Neural crest cell (in vitro differentiated cells): ENCODE measurements around the gene RPL21. TPM values are rescaled to one million over a fixed set of nuclear protein-coding genes. Genes with fewer than 3 reads are reported as not detected.

ENCODE experiments used
- DNase-seq: peaks from one replicate; pipeline ENCODE4 v3.0.0; 2021; ENCODE audit warnings: low read depth, mixed read lengths, low spot score
- H3K27ac Mint-ChIP-seq: one replicate; pipeline ENCODE4 v1.8.0; 2021; ENCODE audit warnings: mild to moderate bottlenecking, mixed read lengths; ENCODE audit not compliant: unreplicated experiment
- H3K27me3 Mint-ChIP-seq: 2 replicates; pipeline ENCODE4 v1.8.0; 2021; ENCODE audit warnings: low read depth, mild to moderate bottlenecking, mixed read lengths
- H3K36me3 Mint-ChIP-seq: 2 replicates; pipeline ENCODE4 v1.8.0; 2021; ENCODE audit warnings: low read depth, mild to moderate bottlenecking, mixed read lengths
- H3K4me1 Mint-ChIP-seq: 2 replicates; pipeline ENCODE4 v1.8.0; 2021; ENCODE audit warnings: mixed read lengths
- H3K4me3 Mint-ChIP-seq: one replicate; pipeline ENCODE4 v1.8.0; 2021; ENCODE audit warnings: mild to moderate bottlenecking, mixed read lengths
- H3K9me3 Mint-ChIP-seq: 2 replicates; pipeline ENCODE4 v1.8.0; 2021; ENCODE audit warnings: mixed read lengths
- total RNA-seq: library from RNA; stranded (reverse); gene quantifications from 2 replicates; pipeline ENCODE4 v1.2.1, GENCODE V29; 2021
- TF ChIP-seq, protein P1 (sequence below): fragments of 200-600 bp; sonication (generic); conservative IDR thresholded peaks from 2 replicates; pipeline ENCODE4 v1.5.0; 2021; ENCODE audit warnings: antibody characterized with exemption, mild to moderate bottlenecking

The RPL21 gene
- total RNA-seq, 1 donor from 2014 or later: 1,080 TPM

DNA sequence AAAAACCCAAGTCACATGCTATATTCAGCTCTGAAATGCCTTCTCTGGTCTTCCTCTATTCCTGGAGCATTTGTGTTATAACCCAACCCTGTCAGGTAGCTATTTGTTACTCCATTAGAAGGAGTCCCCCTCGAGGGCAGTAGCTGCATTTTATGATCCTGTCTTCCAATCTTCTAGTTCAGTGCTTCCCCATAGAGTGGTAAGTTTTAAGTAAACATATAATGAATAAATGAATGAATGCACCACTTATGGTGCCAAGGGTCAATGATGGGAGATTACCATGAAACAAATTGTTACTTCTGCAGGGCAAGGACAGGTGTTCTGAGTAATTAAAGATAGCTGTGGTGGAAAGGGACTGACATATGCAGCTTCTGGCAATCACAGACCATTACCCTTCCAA, 23.3 kb downstream of the RPL21 start:
- H3K4me3 Mint-ChIP-seq: peak overlapping the region; percentile 54
- no peaks in the 10 kb centered on the region for H3K9me3 Mint-ChIP-seq
- no peaks in the 10 kb centered on the region for H3K36me3 Mint-ChIP-seq
- peaks cover 56% of the 10 kb centered on the region for H3K27me3 Mint-ChIP-seq
- H3K27ac Mint-ChIP-seq: no peak overlapping the region
- DNase-seq: no peak
- peaks cover 10% of the 10 kb centered on the region for H3K4me1 Mint-ChIP-seq
- TF ChIP-seq, protein P1, sequence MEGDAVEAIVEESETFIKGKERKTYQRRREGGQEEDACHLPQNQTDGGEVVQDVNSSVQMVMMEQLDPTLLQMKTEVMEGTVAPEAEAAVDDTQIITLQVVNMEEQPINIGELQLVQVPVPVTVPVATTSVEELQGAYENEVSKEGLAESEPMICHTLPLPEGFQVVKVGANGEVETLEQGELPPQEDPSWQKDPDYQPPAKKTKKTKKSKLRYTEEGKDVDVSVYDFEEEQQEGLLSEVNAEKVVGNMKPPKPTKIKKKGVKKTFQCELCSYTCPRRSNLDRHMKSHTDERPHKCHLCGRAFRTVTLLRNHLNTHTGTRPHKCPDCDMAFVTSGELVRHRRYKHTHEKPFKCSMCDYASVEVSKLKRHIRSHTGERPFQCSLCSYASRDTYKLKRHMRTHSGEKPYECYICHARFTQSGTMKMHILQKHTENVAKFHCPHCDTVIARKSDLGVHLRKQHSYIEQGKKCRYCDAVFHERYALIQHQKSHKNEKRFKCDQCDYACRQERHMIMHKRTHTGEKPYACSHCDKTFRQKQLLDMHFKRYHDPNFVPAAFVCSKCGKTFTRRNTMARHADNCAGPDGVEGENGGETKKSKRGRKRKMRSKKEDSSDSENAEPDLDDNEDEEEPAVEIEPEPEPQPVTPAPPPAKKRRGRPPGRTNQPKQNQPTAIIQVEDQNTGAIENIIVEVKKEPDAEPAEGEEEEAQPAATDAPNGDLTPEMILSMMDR: no peak

DNA sequence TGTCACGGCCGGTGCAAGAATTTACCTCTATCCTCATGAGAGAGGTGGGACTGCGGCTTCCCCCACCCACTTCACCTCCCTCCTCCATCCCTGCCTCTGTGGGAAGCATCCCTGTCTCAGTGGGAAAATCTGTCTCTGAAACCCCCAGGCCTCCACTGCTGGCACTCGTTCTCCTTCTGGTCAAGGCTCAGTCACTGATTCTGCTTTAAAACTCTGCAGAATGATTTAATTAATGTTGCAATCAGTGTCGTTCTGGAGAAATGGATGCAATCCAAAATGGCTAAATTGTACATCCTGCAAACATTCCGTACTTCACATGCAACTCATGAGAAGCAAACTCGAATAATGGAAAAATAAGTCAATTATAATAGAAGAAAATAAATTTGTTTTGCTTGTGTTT, 24.8 kb downstream of the RPL21 start:
- H3K4me3 Mint-ChIP-seq: no peak overlapping the region
- TF ChIP-seq, protein P1: no peak
- H3K27me3 Mint-ChIP-seq: peaks cover 49% of the 10 kb centered on the region
- DNase-seq: no peak
- no peaks in the 10 kb centered on the region for H3K36me3 Mint-ChIP-seq
- no peaks in the 10 kb centered on the region for H3K9me3 Mint-ChIP-seq
- peaks cover 3% of the 10 kb centered on the region for H3K4me1 Mint-ChIP-seq
- no peak overlapping the region for H3K27ac Mint-ChIP-seq

DNA sequence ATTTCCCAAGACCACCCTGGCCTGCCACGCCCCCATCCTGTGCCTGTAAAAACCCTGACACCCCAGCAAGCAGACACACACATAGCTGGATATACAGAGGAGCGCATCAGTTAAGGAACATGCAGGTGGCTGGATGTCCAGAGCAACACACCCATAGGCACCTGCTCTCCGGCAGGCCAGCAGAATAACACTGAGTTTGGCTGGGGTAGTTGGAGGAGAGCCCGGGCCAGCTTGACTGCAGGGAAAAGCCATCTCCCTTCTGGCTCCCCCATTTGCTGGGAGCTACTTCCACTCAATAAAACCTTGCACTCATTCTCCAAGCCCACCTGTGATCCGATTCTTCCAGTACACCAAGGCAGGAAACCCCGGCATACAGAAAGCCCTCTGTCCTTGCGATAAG, 28.1 kb downstream of the RPL21 start:
- Mint-ChIP-seq H3K27me3 (peaks cover 24% of the 10 kb centered on the region), H3K9me3 (no peaks in the 10 kb centered on the region), H3K36me3 (no peaks in the 10 kb centered on the region), H3K4me1 (no peaks in the 10 kb centered on the region), H3K27ac (no peak overlapping the region), H3K4me3 (no peak overlapping the region)
- TF ChIP-seq, protein P1: no peak
- DNase-seq: no peak

DNA sequence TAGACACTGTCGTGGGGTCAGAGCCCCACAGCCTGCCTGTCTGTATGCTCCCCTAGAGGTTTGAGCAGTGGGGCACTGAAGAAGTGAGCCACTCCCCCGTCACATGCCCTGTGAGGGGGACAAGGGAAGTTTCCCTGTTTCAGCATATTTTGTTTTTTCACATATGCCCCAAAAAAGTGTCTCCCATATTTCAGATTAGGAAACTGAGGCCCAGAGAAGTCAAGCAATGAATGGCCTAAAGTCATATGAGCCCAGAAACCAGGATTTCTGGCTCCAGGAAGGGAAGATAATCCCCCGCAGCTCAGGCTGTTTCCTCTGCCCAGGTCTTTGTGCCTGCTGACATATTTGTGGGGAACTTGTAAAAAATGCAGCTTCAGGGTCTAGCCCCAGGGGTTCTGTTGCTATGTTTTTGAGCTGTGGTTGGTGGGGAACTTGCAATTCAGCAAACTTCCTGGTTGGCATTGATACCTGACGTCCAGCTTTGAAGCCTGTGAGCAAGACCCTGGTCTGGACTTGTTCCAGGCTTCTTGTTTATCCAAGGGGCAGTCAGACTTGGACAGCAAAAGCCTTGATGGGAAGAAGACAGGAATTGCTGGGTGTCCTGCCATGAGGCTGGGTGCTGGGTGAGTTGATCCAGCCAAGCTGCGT, 28.8 kb downstream of the RPL21 start:
- Mint-ChIP-seq H3K27ac (no peak overlapping the region), H3K36me3 (no peaks in the 10 kb centered on the region), H3K27me3 (peaks cover 20% of the 10 kb centered on the region), H3K9me3 (no peaks in the 10 kb centered on the region), H3K4me3 (no peak overlapping the region), H3K4me1 (no peaks in the 10 kb centered on the region)
- TF ChIP-seq, protein P1: no peak
- DNase-seq: no peak

DNA sequence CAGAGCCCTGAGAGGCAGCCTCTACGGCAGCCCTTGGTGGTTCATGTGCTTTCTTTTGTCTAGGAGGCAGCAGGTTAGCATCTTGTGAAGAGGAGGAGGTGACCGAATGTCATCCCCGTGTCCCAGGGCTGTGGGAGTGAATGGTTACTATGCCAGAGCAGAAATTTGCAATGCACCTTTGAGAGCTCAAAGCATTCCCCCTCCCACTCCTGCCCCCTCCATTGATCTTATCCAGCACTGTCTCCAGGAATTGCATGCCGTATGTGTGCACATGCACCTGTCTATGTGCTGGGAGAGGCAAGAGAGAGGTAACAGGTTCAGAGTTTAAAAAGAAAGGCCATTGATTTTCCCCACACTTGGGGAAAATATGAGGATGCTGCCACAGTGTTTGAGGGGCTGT, 29.5 kb downstream of the RPL21 start:
- no peaks in the 10 kb centered on the region for H3K36me3 Mint-ChIP-seq
- no peak for DNase-seq
- H3K27me3 Mint-ChIP-seq: peaks cover 14% of the 10 kb centered on the region
- no peak overlapping the region for H3K27ac Mint-ChIP-seq
- TF ChIP-seq, protein P1: no peak
- no peaks in the 10 kb centered on the region for H3K9me3 Mint-ChIP-seq
- H3K4me3 Mint-ChIP-seq: no peak overlapping the region
- H3K4me1 Mint-ChIP-seq: no peaks in the 10 kb centered on the region
